ENCODE results near the gene MBLAC1. TPM values are rescaled to one million over a fixed set of nuclear protein-coding genes. Genes with fewer than 3 reads are reported as not detected.
"Not testable (repeated sequence)": the region's sequence is repeated elsewhere in the genome, so short reads cannot be mapped to it uniquely, and the experiment has no call there.

Gene MBLAC1
- total and polyA plus RNA-seq, 5 donors, result 3.0 to 4.6 (median 4.1) TPM

- DNase-seq, result no peak
- H3K27me3 ChIP-seq (ENCODE audit: control insufficient read depth, insufficient read depth), result no peaks in the 10 kb centered on the region
- no peaks in the 10 kb centered on the region for H3K4me1 ChIP-seq (ENCODE audit: control insufficient read depth, insufficient read depth, low read length)
- ATAC-seq, result peak; percentile 19 to 29
- peak overlapping the region; percentile 99 for H3K27ac ChIP-seq (ENCODE audit: low read length)
- no peaks in the 10 kb centered on the region for H3K9me3 ChIP-seq (ENCODE audit: control insufficient read depth, low read length)
- intact Hi-C loops (cut with DNase I), result loop anchor here in 1 of 4 donors (5.0 kb wide), 1 partner anchor 134 kb away; no protein-coding TSS in a partner anchor
- H3K4me3 ChIP-seq (ENCODE audit: low read length), result peak overlapping the region; percentile 84
- WGBS, result 19% methylated on average over 29 of the region's 29 CpGs
Observed at GRCh38 chr7:100126239-100126930, 382 bp upstream of the MBLAC1 start.

GRCh38 chr7:100127866-100128636, 1.3 kb downstream of the MBLAC1 start:
- ATAC-seq (peak; percentile 5 to 6), DNase-seq (peak in 2 of 3 donors; percentile 32 to 76)
- Histone ChIP-seq H3K4me1 (ENCODE audit: control insufficient read depth, insufficient read depth, low read length) (no peaks in the 10 kb centered on the region), H3K27me3 (ENCODE audit: control insufficient read depth, insufficient read depth) (no peaks in the 10 kb centered on the region), H3K9me3 (ENCODE audit: control insufficient read depth, low read length) (no peaks in the 10 kb centered on the region), H3K4me3 (ENCODE audit: low read length) (peak overlapping the region; percentile 84), H3K27ac (ENCODE audit: low read length) (no peak overlapping the region)
- WGBS, result 3% methylated on average over 37 of the region's 37 CpGs
- intact Hi-C loops (cut with DNase I), result loop anchor here in 1 of 4 donors (5.0 kb wide), 1 partner anchor 136 kb away; no protein-coding TSS in a partner anchor

GRCh38 chr7:100128637-100128963, 1.8 kb downstream of the MBLAC1 start:
- intact Hi-C loops (cut with DNase I), result loop anchor here in 1 of 4 donors (5.0 kb wide), 1 partner anchor 136 kb away; no protein-coding TSS in a partner anchor
- H3K27ac ChIP-seq (ENCODE audit: low read length), result no peak overlapping the region
- no peak overlapping the region for H3K4me3 ChIP-seq (ENCODE audit: low read length)
- WGBS, result 65% methylated on average over 1 of the region's 1 CpG
- H3K27me3 ChIP-seq (ENCODE audit: control insufficient read depth, insufficient read depth), result no peaks in the 10 kb centered on the region
- H3K4me1 ChIP-seq (ENCODE audit: control insufficient read depth, insufficient read depth, low read length), result no peaks in the 10 kb centered on the region
- H3K9me3 ChIP-seq (ENCODE audit: control insufficient read depth, low read length), result no peaks in the 10 kb centered on the region
- DNase-seq (no peak), ATAC-seq (no peak)

GRCh38 chr7:100130220-100130607, 3.4 kb downstream of the MBLAC1 start:
- H3K9me3 ChIP-seq (ENCODE audit: control insufficient read depth, low read length), result not testable (repeated sequence)
- 94% methylated on average over 1 of the region's 1 CpG for WGBS
- intact Hi-C loops (cut with DNase I), result loop anchor here in 1 of 4 donors (5.0 kb wide), 1 partner anchor 87 kb away; the partner anchor contains the start of gene PVRIG

GRCh38 chr7:100130608-100131453, 4.1 kb downstream of the MBLAC1 start:
- Histone ChIP-seq H3K4me1 (ENCODE audit: control insufficient read depth, insufficient read depth, low read length) (no peaks in the 10 kb centered on the region), H3K9me3 (ENCODE audit: control insufficient read depth, low read length) (no peaks in the 10 kb centered on the region), H3K4me3 (ENCODE audit: low read length) (no peak overlapping the region), H3K27me3 (ENCODE audit: control insufficient read depth, insufficient read depth) (no peaks in the 10 kb centered on the region), H3K27ac (ENCODE audit: low read length) (no peak overlapping the region)
- WGBS, result 12% methylated on average over 24 of the region's 24 CpGs
- ATAC-seq (no peak), DNase-seq (peak; percentile 74 to 92 (median 89))
- intact Hi-C loops (cut with DNase I), result loop anchor here in 1 of 4 donors (5.0 kb wide), 1 partner anchor 86 kb away; the partner anchor contains the start of gene PVRIG

More at GRCh38 chr7:100130220-100130607, 3.4 kb downstream of the MBLAC1 start:
- not testable (repeated sequence) for H3K4me1 ChIP-seq (ENCODE audit: control insufficient read depth, insufficient read depth, low read length); H3K27ac ChIP-seq (ENCODE audit: low read length); H3K27me3 ChIP-seq (ENCODE audit: control insufficient read depth, insufficient read depth); H3K4me3 ChIP-seq (ENCODE audit: low read length); DNase-seq; ATAC-seq

GRCh38 chr7:100132126-100132525, 5.4 kb downstream of the MBLAC1 start:
- no peak for ATAC-seq
- Histone ChIP-seq H3K27ac (ENCODE audit: low read length) (no peak overlapping the region), H3K4me1 (ENCODE audit: control insufficient read depth, insufficient read depth, low read length) (no peaks in the 10 kb centered on the region), H3K4me3 (ENCODE audit: low read length) (no peak overlapping the region), H3K9me3 (ENCODE audit: control insufficient read depth, low read length) (no peaks in the 10 kb centered on the region), H3K27me3 (ENCODE audit: control insufficient read depth, insufficient read depth) (no peaks in the 10 kb centered on the region)
- 62% methylated on average over 7 of the region's 7 CpGs for WGBS
- intact Hi-C loops (cut with DNase I), result loop anchor here in 1 of 4 donors (5.0 kb wide), 1 partner anchor 85 kb away; the partner anchor contains the start of gene PVRIG
- DNase-seq, result peak in 1 of 3 donors; percentile 43

GRCh38 chr7:100132697-100133151, 6.0 kb downstream of the MBLAC1 start:
- ATAC-seq, result peak; percentile 65 to 81
- WGBS, result 20% methylated on average over 3 of the region's 3 CpGs
- no peak overlapping the region for H3K4me3 ChIP-seq (ENCODE audit: low read length)
- peak in 2 of 3 donors; percentile 49 to 78 for DNase-seq
- H3K27me3 ChIP-seq (ENCODE audit: control insufficient read depth, insufficient read depth), result no peaks in the 10 kb centered on the region
- intact Hi-C loops (cut with DNase I), result loop anchor here in 1 of 4 donors (5.0 kb wide), 1 partner anchor 85 kb away; the partner anchor contains the start of gene PVRIG
- no peak overlapping the region for H3K27ac ChIP-seq (ENCODE audit: low read length)
- no peaks in the 10 kb centered on the region for H3K9me3 ChIP-seq (ENCODE audit: control insufficient read depth, low read length)
- H3K4me1 ChIP-seq (ENCODE audit: control insufficient read depth, insufficient read depth, low read length), result no peaks in the 10 kb centered on the region

GRCh38 chr7:100137851-100138760, 11.3 kb downstream of the MBLAC1 start:
- intact Hi-C loops (cut with DNase I), result loop anchor here in 1 of 4 donors (5.0 kb wide), 1 partner anchor 74 kb away; no protein-coding TSS in a partner anchor

GRCh38 chr7:100141555-100141949, 14.8 kb downstream of the MBLAC1 start:
- ATAC-seq, result no peak
- H3K27me3 ChIP-seq (ENCODE audit: control insufficient read depth, insufficient read depth), result no peaks in the 10 kb centered on the region
- WGBS, result 62% methylated on average over 3 of the region's 3 CpGs
- no peak for DNase-seq
- no peak overlapping the region for H3K27ac ChIP-seq (ENCODE audit: low read length)
- H3K4me1 ChIP-seq (ENCODE audit: control insufficient read depth, insufficient read depth, low read length), result no peaks in the 10 kb centered on the region
- no peaks in the 10 kb centered on the region for H3K9me3 ChIP-seq (ENCODE audit: control insufficient read depth, low read length)
- no peak overlapping the region for H3K4me3 ChIP-seq (ENCODE audit: low read length)
- intact Hi-C loops (cut with DNase I), result no loop called here

More at GRCh38 chr7:100137851-100138760, 11.3 kb downstream of the MBLAC1 start:
- Histone ChIP-seq H3K9me3 (ENCODE audit: control insufficient read depth, low read length) (no peaks in the 10 kb centered on the region), H3K4me3 (ENCODE audit: low read length) (no peak overlapping the region), H3K4me1 (ENCODE audit: control insufficient read depth, insufficient read depth, low read length) (no peaks in the 10 kb centered on the region), H3K27me3 (ENCODE audit: control insufficient read depth, insufficient read depth) (no peaks in the 10 kb centered on the region), H3K27ac (ENCODE audit: low read length) (no peak overlapping the region)
- DNase-seq, result no peak
- WGBS, result 78% methylated on average over 13 of the region's 13 CpGs
- ATAC-seq, result no peak
